ENCODE results near the gene RHOT2.

RHOT2 gene

DNA sequence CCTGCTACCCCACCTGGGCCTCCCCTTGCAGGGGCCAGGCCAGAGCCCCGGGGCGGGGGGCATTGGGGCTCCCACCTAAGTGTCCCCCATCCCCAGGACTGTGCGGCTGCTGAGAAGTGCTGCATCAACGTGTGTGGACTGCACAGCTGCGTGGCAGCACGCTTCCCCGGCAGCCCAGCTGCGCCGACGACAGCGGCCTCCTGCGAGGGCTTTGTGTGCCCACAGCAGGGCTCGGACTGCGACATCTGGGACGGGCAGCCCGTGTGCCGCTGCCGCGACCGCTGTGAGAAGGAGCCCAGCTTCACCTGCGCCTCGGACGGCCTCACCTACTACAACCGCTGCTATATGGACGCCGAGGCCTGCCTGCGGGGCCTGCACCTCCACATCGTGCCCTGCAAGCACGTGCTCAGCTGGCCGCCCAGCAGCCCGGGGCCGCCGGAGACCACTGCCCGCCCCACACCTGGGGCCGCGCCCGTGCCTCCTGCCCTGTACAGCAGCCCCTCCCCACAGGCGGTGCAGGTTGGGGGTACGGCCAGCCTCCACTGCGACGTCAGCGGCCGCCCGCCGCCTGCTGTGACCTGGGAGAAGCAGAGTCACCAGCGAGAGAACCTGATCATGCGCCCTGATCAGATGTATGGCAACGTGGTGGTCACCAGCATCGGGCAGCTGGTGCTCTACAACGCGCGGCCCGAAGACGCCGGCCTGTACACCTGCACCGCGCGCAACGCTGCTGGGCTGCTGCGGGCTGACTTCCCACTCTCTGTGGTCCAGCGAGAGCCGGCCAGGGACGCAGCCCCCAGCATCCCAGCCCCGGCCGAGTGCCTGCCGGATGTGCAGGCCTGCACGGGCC, 35.2 kb upstream of the RHOT2 start:
- DNase-seq: no peak

DNA sequence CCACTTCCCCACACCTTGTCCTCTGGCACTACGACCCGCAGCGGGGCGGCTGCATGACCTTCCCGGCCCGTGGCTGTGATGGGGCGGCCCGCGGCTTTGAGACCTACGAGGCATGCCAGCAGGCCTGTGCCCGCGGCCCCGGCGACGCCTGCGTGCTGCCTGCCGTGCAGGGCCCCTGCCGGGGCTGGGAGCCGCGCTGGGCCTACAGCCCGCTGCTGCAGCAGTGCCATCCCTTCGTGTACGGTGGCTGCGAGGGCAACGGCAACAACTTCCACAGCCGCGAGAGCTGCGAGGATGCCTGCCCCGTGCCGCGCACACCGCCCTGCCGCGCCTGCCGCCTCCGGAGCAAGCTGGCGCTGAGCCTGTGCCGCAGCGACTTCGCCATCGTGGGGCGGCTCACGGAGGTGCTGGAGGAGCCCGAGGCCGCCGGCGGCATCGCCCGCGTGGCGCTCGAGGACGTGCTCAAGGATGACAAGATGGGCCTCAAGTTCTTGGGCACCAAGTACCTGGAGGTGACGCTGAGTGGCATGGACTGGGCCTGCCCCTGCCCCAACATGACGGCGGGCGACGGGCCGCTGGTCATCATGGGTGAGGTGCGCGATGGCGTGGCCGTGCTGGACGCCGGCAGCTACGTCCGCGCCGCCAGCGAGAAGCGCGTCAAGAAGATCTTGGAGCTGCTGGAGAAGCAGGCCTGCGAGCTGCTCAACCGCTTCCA, 34.4 kb upstream of the RHOT2 start:
- DNase-seq: no peak

DNA sequence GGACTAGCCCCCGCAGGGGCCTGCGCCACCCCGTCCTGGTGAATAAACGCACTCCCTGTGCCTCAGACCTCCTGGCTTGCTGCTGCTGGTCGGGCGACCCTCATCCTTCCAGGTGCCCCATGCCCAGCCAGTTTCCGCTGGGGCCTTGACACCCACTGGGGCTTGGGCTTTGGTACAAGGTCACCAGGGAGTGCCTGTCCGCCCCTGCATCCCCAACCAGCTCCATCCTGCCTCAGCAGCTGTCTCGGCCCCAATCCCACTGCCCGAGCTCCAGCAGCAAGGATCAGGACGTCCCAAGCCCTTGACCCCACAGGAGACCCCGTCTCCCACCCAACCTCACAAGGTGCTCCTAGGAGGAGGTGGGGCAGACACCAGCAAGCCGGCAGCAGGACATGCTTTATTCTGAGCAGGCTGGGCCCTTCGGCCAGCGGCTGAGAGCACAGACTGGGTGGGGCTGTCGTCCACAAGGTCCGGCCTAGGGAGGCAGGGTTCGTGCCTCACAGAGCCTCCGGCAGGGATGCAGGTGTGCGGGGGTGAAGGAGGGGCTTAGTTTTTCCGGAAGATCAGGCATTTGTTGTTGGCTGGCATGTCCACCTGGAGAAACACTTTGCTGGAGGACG, 33.8 kb upstream of the RHOT2 start:
- DNase-seq: no peak

DNA sequence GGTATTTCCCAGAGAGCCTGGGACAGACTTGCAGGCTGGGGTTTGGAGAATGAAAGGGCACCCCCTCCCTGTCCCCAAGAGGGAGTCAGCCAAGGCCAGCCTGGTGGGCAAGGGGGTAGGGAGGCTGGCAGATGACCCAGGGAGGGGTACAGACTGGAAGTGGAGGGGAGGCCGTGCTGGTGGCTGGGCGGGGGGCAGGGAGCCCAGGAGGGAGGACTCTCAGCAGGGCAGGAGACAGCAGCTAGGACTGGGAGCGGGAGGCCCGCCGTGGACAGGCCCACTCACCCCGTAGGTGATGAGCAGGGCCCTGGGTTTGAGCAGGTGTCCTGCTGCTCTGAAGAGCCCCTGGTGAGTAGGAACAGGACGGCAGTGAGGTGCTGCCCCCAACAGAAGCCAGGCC, 32.9 kb upstream of the RHOT2 start:
- DNase-seq: no peak

DNA sequence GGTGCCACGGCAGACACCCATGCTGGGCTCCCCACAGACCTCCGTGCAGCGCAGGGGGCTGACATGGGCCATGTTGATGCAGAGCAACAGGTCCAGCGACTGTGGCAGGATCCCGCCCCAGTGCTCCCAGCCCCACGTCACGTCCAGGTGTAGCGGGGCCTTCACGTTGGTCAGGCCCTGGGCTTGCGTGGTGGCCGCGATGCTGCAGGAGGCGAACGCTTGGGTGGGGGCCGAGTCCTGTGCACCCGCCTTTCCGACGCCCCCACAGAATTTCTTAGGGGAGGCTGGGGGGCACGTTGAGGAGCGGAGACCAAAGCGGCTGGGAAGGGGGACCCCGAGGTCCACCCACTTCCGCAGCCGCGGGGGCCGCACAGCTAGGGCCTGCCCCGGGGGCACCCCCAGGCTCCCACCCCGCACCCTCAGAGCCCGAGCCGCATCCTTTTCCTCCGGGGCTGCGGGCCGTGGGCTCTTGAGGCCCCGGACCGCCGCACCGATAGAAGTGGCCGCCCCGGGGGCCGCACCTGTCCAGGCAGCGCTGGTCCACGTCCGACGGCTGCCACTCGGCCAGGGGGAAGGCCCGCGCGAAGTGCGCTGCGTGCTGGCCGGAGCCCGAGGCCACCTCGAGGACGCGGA, 32.2 kb upstream of the RHOT2 start:
- DNase-seq: no peak

GRCh38 chr16:636206-637080, 31.5 kb upstream of the RHOT2 start, which contains the start of gene METTL26:
METTL26 (minus strand) TSS chr16:636305; CDS start chr16:636290, 15 bp downstream.
- peak; percentile 94 for DNase-seq

- DNase-seq: peak; percentile 87
Measured at GRCh38 chr16:637081-638018, 30.6 kb upstream of the RHOT2 start.

DNA sequence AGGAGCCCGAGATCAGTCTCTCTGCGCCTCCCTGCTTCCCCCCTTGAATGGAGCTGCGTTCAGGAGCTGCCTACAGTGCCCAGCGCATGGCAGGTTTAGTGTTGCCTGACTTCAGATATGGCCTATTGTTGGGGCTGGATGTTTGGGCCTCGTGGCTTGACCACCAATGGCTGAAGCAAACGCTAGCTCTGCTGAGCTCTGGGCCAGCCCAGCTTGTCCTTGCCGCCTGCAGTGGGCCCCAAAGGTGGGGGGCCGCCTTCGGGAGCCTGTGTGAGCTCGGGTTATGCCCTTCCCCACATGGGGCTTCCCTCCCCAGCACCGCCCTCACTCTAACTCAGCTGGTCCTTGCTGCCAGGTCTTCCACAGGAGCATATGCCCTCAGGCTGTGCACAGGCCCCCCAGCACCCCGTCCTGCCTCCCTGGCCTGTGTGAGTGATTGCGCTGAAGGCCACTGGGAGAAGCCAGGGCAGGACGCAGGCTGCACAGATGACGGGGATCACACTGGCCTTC, 29.8 kb upstream of the RHOT2 start:
- no peak for DNase-seq

DNA sequence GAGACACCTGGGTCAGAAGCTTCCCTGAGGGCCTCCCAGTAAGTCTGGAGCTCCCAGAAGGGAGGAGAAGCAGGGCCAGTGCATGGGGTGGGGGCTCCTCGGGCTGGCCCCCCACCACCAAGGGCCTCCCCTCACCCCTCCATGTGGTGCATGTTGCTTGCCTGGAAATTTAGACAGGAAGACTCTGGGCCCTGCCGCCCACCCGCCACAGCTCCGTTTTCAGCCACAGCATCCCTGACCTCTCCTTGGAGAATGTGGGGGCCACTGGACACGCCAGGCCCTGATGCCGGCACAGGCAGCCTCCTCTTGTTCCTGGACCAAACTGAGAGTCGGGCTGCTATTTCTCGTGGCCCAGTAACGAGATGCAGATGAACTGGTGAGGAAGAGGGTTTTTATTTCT, 29.1 kb upstream of the RHOT2 start:
- no peak for DNase-seq

GRCh38 chr16:640614-641013, 27.3 kb upstream of the RHOT2 start:
- DNase-seq: no peak

GRCh38 chr16:641326-642188, 26.4 kb upstream of the RHOT2 start, which contains the start of gene MCRIP2:
MCRIP2 (plus strand) TSS chr16:641828; CDS start chr16:641992, 164 bp downstream.
- DNase-seq: peak; percentile 87

GRCh38 chr16:642189-643049, 25.5 kb upstream of the RHOT2 start:
- peak; percentile 98 for DNase-seq

GRCh38 chr16:643050-643368, 24.9 kb upstream of the RHOT2 start:
- no peak for DNase-seq

DNA sequence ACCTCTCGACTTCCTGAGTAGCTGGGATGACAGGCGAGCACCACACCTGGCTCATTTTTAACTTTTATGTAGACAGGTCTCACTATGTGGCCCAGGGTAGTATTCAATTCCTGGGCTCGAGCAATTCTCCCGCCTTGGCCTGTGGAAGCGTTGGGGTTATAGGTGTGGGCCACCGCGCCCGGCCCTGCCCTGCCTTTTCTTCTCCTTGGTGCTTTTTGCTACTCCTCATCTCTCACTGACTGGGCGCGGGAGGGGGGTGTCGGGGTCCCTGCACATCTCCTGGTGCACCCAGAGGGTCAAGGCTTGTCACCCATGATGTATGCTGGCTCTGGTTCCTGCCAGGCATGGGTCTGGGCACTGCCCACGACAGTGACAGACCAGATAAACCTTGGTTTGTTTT, 23.4 kb upstream of the RHOT2 start:
- DNase-seq: no peak

DNA sequence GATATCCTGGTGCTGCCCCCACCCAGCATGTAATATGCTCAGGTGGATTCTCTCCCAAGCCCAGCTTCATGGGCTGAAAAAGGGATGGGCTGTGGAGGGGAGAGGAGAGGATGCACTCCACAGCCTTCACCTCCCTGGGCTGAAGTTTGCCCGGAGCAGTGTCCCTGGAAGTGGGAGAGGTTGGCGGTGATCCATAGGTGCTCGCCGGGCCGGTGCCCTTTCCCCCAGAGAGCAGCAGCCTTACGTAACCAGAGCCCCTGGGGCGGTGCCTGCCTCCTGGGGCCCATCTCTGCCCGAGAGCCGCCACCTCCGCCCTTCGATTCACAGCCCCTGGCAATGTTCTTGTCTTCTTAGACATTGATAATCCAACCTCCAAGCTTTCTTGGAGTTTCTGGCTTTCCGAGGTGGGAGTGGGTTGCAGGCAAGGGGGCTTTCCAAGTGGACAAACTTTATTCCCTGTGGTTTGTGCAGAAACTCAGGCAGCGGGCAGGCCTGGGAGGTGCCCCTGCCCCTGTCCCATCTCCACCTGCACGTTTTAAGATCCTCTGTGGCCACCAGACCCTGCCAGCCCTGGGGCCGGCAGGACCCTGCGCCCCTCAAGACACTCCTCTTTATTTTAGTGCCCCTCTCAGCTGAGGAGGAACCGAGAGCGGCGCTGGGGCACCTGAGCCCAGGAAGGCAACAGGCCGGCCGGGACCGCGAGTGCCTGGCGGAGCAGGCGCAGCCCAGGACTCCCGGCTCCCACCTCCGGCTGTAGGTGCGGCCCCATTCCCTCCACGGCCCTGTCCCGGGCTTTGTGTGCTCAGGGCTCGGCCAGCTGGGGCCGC, 21.9 kb upstream of the RHOT2 start:
- no peak for DNase-seq

GRCh38 chr16:646679-647172, 21.2 kb upstream of the RHOT2 start:
- DNase-seq: no peak

- DNase-seq: no peak
Measured at GRCh38 chr16:647173-647902, 20.6 kb upstream of the RHOT2 start.
